ENCODE data around the gene SLC6A1.

The SLC6A1 gene

GRCh38 chr3:10998542-10998941 is 6.0 kb downstream of the SLC6A1 start:
- CTCF ChIA-PET = no interaction called here
- Histone ChIP-seq H3K27me3 (replicated peaks in 2 of 5; ENCODE audit: control insufficient read depth in 4 of 5, insufficient read depth in 5 of 5, low read length in 4 of 5) (peaks cover 6 to 74% (median 36%) of the 10 kb centered on the region in 5 experiments), H3K9me3 (ENCODE audit: control extremely low read depth in 1 of 5, control insufficient read depth in 4 of 5, insufficient read depth in 2 of 5, low read depth in 1 of 5, low read length in 4 of 5) (no peaks in the 10 kb centered on the region), H3K27ac (ENCODE audit: insufficient read depth in 1 of 2, low read depth in 1 of 2, low read length in 2 of 2, poor library complexity in 1 of 2, severe bottlenecking in 2 of 2) (no peak overlapping the region), H3K4me1 (ENCODE audit: control extremely low read depth in 1 of 4, control insufficient read depth in 4 of 4, insufficient read depth in 4 of 4, low read length in 3 of 4) (no peaks in the 10 kb centered on the region), H3K4me3 (ENCODE audit: control insufficient read depth in 1 of 7, extremely low read depth in 1 of 7, insufficient read depth in 4 of 7, low read depth in 2 of 7, low read length in 6 of 7) (no peak overlapping the region), H3K36me3 (ENCODE audit: control insufficient read depth in 4 of 4, insufficient read depth in 4 of 4, low read length in 3 of 4) (no peaks in the 10 kb centered on the region)
- DNase-seq = no peak
- POLR2A ChIA-PET = interaction anchor here (0.7 kb wide), 1 partner anchor 829 kb away, joined by 3 read pairs; no protein-coding TSS in a partner anchor

- Histone ChIP-seq H3K4me1 (ENCODE audit: control extremely low read depth in 1 of 4, control insufficient read depth in 4 of 4, insufficient read depth in 4 of 4, low read length in 3 of 4) (no peaks in the 10 kb centered on the region), H3K9me3 (ENCODE audit: control extremely low read depth in 1 of 5, control insufficient read depth in 4 of 5, insufficient read depth in 2 of 5, low read depth in 1 of 5, low read length in 4 of 5) (no peaks in the 10 kb centered on the region), H3K4me3 (ENCODE audit: control insufficient read depth in 1 of 7, extremely low read depth in 1 of 7, insufficient read depth in 4 of 7, low read depth in 2 of 7, low read length in 6 of 7) (no peak overlapping the region), H3K27me3 (replicated peaks in 2 of 5; ENCODE audit: control insufficient read depth in 4 of 5, insufficient read depth in 5 of 5, low read length in 4 of 5) (peaks cover 4 to 67% (median 32%) of the 10 kb centered on the region in 5 experiments), H3K36me3 (ENCODE audit: control insufficient read depth in 4 of 4, insufficient read depth in 4 of 4, low read length in 3 of 4) (no peaks in the 10 kb centered on the region), H3K27ac (ENCODE audit: insufficient read depth in 1 of 2, low read depth in 1 of 2, low read length in 2 of 2, poor library complexity in 1 of 2, severe bottlenecking in 2 of 2) (no peak overlapping the region)
- DNase-seq = no peak
- ChIA-PET CTCF (interaction anchor here (1.5 kb wide), 1 partner anchor 61 kb away, joined by 3 read pairs; no protein-coding TSS in a partner anchor), POLR2A (interaction anchor here (0.7 kb wide), 1 partner anchor 828 kb away, joined by 3 read pairs; no protein-coding TSS in a partner anchor)
- 67% methylated on average over 12 of the region's 15 CpGs for WGBS (ENCODE audit: insufficient coverage)
Observed at GRCh38 chr3:10999221-11000107, 6.9 kb downstream of the SLC6A1 start.

GRCh38 chr3:11000528-11000927 is 8.0 kb downstream of the SLC6A1 start:
- Histone ChIP-seq H3K4me3 (ENCODE audit: control insufficient read depth in 1 of 7, extremely low read depth in 1 of 7, insufficient read depth in 4 of 7, low read depth in 2 of 7, low read length in 6 of 7) (no peak overlapping the region), H3K9me3 (ENCODE audit: control extremely low read depth in 1 of 5, control insufficient read depth in 4 of 5, insufficient read depth in 2 of 5, low read depth in 1 of 5, low read length in 4 of 5) (no peaks in the 10 kb centered on the region), H3K4me1 (ENCODE audit: control extremely low read depth in 1 of 4, control insufficient read depth in 4 of 4, insufficient read depth in 4 of 4, low read length in 3 of 4) (no peaks in the 10 kb centered on the region), H3K27me3 (replicated peaks in 2 of 5; ENCODE audit: control insufficient read depth in 4 of 5, insufficient read depth in 5 of 5, low read length in 4 of 5) (peaks cover 5 to 64% (median 34%) of the 10 kb centered on the region in 5 experiments), H3K27ac (ENCODE audit: insufficient read depth in 1 of 2, low read depth in 1 of 2, low read length in 2 of 2, poor library complexity in 1 of 2, severe bottlenecking in 2 of 2) (no peak overlapping the region), H3K36me3 (ENCODE audit: control insufficient read depth in 4 of 4, insufficient read depth in 4 of 4, low read length in 3 of 4) (no peaks in the 10 kb centered on the region)
- ChIA-PET POLR2A (no interaction called here), CTCF (interaction anchor here (1.5 kb wide), 1 partner anchor 60 kb away, joined by 3 read pairs; no protein-coding TSS in a partner anchor)
- no peak for DNase-seq
- 66% methylated on average over 2 of the region's 2 CpGs for WGBS (ENCODE audit: insufficient coverage)

- peaks cover 5 to 64% (median 31%) of the 10 kb centered on the region in 5 experiments for H3K27me3 ChIP-seq (replicated peaks in 2 of 5; ENCODE audit: control insufficient read depth in 4 of 5, insufficient read depth in 5 of 5, low read length in 4 of 5)
- DNase-seq = peak; percentile 26 to 61 (median 56)
- H3K27ac ChIP-seq (ENCODE audit: insufficient read depth in 1 of 2, low read depth in 1 of 2, low read length in 2 of 2, poor library complexity in 1 of 2, severe bottlenecking in 2 of 2) = no peak overlapping the region
- WGBS (ENCODE audit: insufficient coverage) = 78% methylated on average over 5 of the region's 11 CpGs
- no peaks in the 10 kb centered on the region for H3K4me1 ChIP-seq (ENCODE audit: control extremely low read depth in 1 of 4, control insufficient read depth in 4 of 4, insufficient read depth in 4 of 4, low read length in 3 of 4)
- H3K9me3 ChIP-seq (ENCODE audit: control extremely low read depth in 1 of 5, control insufficient read depth in 4 of 5, insufficient read depth in 2 of 5, low read depth in 1 of 5, low read length in 4 of 5) = no peaks in the 10 kb centered on the region
- CTCF ChIA-PET = interaction anchor here (1.5 kb wide), 1 partner anchor 59 kb away, joined by 3 read pairs; no protein-coding TSS in a partner anchor
- H3K36me3 ChIP-seq (ENCODE audit: control insufficient read depth in 4 of 4, insufficient read depth in 4 of 4, low read length in 3 of 4) = no peaks in the 10 kb centered on the region
- H3K4me3 ChIP-seq (ENCODE audit: control insufficient read depth in 1 of 7, extremely low read depth in 1 of 7, insufficient read depth in 4 of 7, low read depth in 2 of 7, low read length in 6 of 7) = no peak overlapping the region
- POLR2A ChIA-PET = interaction anchor here (0.5 kb wide), 1 partner anchor 19 kb away, joined by 3 read pairs; no protein-coding TSS in a partner anchor
Observed at GRCh38 chr3:11001020-11001657, 8.6 kb downstream of the SLC6A1 start.

- Histone ChIP-seq H3K27ac (ENCODE audit: insufficient read depth in 1 of 2, low read depth in 1 of 2, low read length in 2 of 2, poor library complexity in 1 of 2, severe bottlenecking in 2 of 2) (no peak overlapping the region), H3K27me3 (replicated peaks in 2 of 5; ENCODE audit: control insufficient read depth in 4 of 5, insufficient read depth in 5 of 5, low read length in 4 of 5) (peaks cover 5 to 62% (median 32%) of the 10 kb centered on the region in 5 experiments), H3K9me3 (ENCODE audit: control extremely low read depth in 1 of 5, control insufficient read depth in 4 of 5, insufficient read depth in 2 of 5, low read depth in 1 of 5, low read length in 4 of 5) (no peaks in the 10 kb centered on the region), H3K4me1 (ENCODE audit: control extremely low read depth in 1 of 4, control insufficient read depth in 4 of 4, insufficient read depth in 4 of 4, low read length in 3 of 4) (no peaks in the 10 kb centered on the region), H3K36me3 (ENCODE audit: control insufficient read depth in 4 of 4, insufficient read depth in 4 of 4, low read length in 3 of 4) (no peaks in the 10 kb centered on the region), H3K4me3 (ENCODE audit: control insufficient read depth in 1 of 7, extremely low read depth in 1 of 7, insufficient read depth in 4 of 7, low read depth in 2 of 7, low read length in 6 of 7) (no peak overlapping the region)
- 90% methylated on average over 2 of the region's 3 CpGs for WGBS (ENCODE audit: insufficient coverage)
- POLR2A ChIA-PET = interaction anchor here (0.5 kb wide), 1 partner anchor 20 kb away, joined by 3 read pairs; no protein-coding TSS in a partner anchor
- DNase-seq = no peak
- CTCF ChIA-PET = no interaction called here
Observed at GRCh38 chr3:11001658-11002021, 9.1 kb downstream of the SLC6A1 start.

GRCh38 chr3:11002371-11002807 is 9.8 kb downstream of the SLC6A1 start:
- 83% methylated on average over 3 of the region's 5 CpGs for WGBS (ENCODE audit: insufficient coverage)
- Histone ChIP-seq H3K9me3 (ENCODE audit: control extremely low read depth in 1 of 5, control insufficient read depth in 4 of 5, insufficient read depth in 2 of 5, low read depth in 1 of 5, low read length in 4 of 5) (no peaks in the 10 kb centered on the region), H3K27me3 (replicated peaks in 2 of 5; ENCODE audit: control insufficient read depth in 4 of 5, insufficient read depth in 5 of 5, low read length in 4 of 5) (peaks cover 5 to 60% (median 37%) of the 10 kb centered on the region in 5 experiments), H3K36me3 (ENCODE audit: control insufficient read depth in 4 of 4, insufficient read depth in 4 of 4, low read length in 3 of 4) (no peaks in the 10 kb centered on the region), H3K4me3 (ENCODE audit: control insufficient read depth in 1 of 7, extremely low read depth in 1 of 7, insufficient read depth in 4 of 7, low read depth in 2 of 7, low read length in 6 of 7) (no peak overlapping the region), H3K27ac (ENCODE audit: insufficient read depth in 1 of 2, low read depth in 1 of 2, low read length in 2 of 2, poor library complexity in 1 of 2, severe bottlenecking in 2 of 2) (no peak overlapping the region), H3K4me1 (ENCODE audit: control extremely low read depth in 1 of 4, control insufficient read depth in 4 of 4, insufficient read depth in 4 of 4, low read length in 3 of 4) (no peaks in the 10 kb centered on the region)
- CTCF ChIA-PET = no interaction called here
- DNase-seq = no peak
- POLR2A ChIA-PET = no interaction called here

GRCh38 chr3:11004563-11004962 is 12.0 kb downstream of the SLC6A1 start:
- H3K27ac ChIP-seq (ENCODE audit: insufficient read depth in 1 of 2, low read depth in 1 of 2, low read length in 2 of 2, poor library complexity in 1 of 2, severe bottlenecking in 2 of 2) = no peak overlapping the region
- peaks cover 5 to 51% (median 28%) of the 10 kb centered on the region in 5 experiments for H3K27me3 ChIP-seq (replicated peaks in 2 of 5; ENCODE audit: control insufficient read depth in 4 of 5, insufficient read depth in 5 of 5, low read length in 4 of 5)
- POLR2A ChIA-PET = no interaction called here
- H3K4me3 ChIP-seq (ENCODE audit: control insufficient read depth in 1 of 7, extremely low read depth in 1 of 7, insufficient read depth in 4 of 7, low read depth in 2 of 7, low read length in 6 of 7) = no peak overlapping the region
- WGBS (ENCODE audit: insufficient coverage) = 94% methylated on average over 8 of the region's 8 CpGs
- no peaks in the 10 kb centered on the region for H3K9me3 ChIP-seq (ENCODE audit: control extremely low read depth in 1 of 5, control insufficient read depth in 4 of 5, insufficient read depth in 2 of 5, low read depth in 1 of 5, low read length in 4 of 5)
- no peaks in the 10 kb centered on the region for H3K4me1 ChIP-seq (ENCODE audit: control extremely low read depth in 1 of 4, control insufficient read depth in 4 of 4, insufficient read depth in 4 of 4, low read length in 3 of 4)
- DNase-seq = no peak
- no peaks in the 10 kb centered on the region for H3K36me3 ChIP-seq (ENCODE audit: control insufficient read depth in 4 of 4, insufficient read depth in 4 of 4, low read length in 3 of 4)
- CTCF ChIA-PET = interaction anchor here (1.0 kb wide), 2 partner anchors 12 to 21 kb away, joined by 3 to 4 read pairs; no protein-coding TSS in a partner anchor
